ENCODE results near the gene CAMTA1. TPM values are rescaled to one million over a fixed set of nuclear protein-coding genes. Genes with fewer than 3 reads are reported as not detected.

CAMTA1 gene
- total RNA-seq, 4 donors from 2014 or later = 57.4 to 88.3 (median 62.1) TPM

GRCh38 chr1:7505094-7505770 lies 720.0 kb downstream of the CAMTA1 start:
- no peaks in the 10 kb centered on the region for H3K27me3 ChIP-seq
- no peaks in the 10 kb centered on the region for H3K36me3 ChIP-seq
- H3K4me3 ChIP-seq = no peak overlapping the region
- H3K4me1 ChIP-seq = no peaks in the 10 kb centered on the region
- H3K9me3 ChIP-seq = no peaks in the 10 kb centered on the region
- no peak overlapping the region for H3K27ac ChIP-seq
- TF ChIP-seq, protein P1, sequence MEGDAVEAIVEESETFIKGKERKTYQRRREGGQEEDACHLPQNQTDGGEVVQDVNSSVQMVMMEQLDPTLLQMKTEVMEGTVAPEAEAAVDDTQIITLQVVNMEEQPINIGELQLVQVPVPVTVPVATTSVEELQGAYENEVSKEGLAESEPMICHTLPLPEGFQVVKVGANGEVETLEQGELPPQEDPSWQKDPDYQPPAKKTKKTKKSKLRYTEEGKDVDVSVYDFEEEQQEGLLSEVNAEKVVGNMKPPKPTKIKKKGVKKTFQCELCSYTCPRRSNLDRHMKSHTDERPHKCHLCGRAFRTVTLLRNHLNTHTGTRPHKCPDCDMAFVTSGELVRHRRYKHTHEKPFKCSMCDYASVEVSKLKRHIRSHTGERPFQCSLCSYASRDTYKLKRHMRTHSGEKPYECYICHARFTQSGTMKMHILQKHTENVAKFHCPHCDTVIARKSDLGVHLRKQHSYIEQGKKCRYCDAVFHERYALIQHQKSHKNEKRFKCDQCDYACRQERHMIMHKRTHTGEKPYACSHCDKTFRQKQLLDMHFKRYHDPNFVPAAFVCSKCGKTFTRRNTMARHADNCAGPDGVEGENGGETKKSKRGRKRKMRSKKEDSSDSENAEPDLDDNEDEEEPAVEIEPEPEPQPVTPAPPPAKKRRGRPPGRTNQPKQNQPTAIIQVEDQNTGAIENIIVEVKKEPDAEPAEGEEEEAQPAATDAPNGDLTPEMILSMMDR (IDR thresholded peaks at IDR 0.05) = no peak
- TF ChIP-seq POLR2A (IDR thresholded peaks at IDR 0.05) = no peak
- no peak for DNase-seq

DNA sequence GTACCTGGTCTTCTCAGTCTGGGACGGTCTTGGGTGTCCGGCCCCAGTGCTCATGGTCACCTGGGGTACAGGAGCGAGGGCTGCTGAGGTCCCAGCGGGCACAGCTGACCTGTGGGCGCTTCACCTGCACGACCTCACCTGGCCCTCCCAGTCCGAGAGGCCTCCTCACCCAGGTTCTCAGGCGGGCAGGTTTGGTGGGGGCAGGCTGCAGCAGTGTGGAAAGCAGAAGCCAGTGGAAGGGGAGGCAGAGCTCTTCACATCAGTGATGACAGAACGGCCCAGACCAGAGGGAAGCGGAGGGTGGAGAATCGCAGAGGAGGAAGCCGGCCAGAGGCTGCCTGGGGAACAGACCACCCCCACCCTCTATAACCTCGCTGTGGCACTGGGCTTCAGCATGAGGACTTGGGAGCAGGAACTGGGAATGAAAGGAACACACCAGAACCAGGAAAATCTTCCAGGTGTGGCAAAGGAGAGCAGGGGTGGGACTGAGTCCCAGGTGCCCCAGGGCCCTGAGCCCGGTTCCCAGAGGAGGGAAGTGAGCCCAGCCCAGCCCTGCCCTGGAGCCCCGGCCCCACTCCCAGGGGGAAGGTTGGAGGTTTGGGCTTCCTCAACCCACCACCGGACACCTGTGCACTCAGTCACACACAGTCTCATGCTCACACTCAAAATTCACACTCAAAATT lies 720.7 kb downstream of the CAMTA1 start:
- Histone ChIP-seq H3K4me3 (no peak overlapping the region), H3K27ac (no peak overlapping the region), H3K4me1 (no peaks in the 10 kb centered on the region), H3K9me3 (no peaks in the 10 kb centered on the region), H3K36me3 (no peaks in the 10 kb centered on the region), H3K27me3 (no peaks in the 10 kb centered on the region)
- DNase-seq = no peak
- TF ChIP-seq POLR2A (IDR thresholded peaks at IDR 0.05) = no peak
- TF ChIP-seq, protein P1 (IDR thresholded peaks at IDR 0.05) = no peak

- Histone ChIP-seq H3K27me3 (no peaks in the 10 kb centered on the region), H3K36me3 (no peaks in the 10 kb centered on the region), H3K4me1 (no peaks in the 10 kb centered on the region), H3K9me3 (no peaks in the 10 kb centered on the region), H3K27ac (no peak overlapping the region), H3K4me3 (no peak overlapping the region)
- DNase-seq = no peak
- TF ChIP-seq, protein P1 (IDR thresholded peaks at IDR 0.05) = no peak
- no peak for TF ChIP-seq POLR2A (IDR thresholded peaks at IDR 0.05)
Measured at GRCh38 chr1:7506454-7507284, 721.4 kb downstream of the CAMTA1 start.

DNA sequence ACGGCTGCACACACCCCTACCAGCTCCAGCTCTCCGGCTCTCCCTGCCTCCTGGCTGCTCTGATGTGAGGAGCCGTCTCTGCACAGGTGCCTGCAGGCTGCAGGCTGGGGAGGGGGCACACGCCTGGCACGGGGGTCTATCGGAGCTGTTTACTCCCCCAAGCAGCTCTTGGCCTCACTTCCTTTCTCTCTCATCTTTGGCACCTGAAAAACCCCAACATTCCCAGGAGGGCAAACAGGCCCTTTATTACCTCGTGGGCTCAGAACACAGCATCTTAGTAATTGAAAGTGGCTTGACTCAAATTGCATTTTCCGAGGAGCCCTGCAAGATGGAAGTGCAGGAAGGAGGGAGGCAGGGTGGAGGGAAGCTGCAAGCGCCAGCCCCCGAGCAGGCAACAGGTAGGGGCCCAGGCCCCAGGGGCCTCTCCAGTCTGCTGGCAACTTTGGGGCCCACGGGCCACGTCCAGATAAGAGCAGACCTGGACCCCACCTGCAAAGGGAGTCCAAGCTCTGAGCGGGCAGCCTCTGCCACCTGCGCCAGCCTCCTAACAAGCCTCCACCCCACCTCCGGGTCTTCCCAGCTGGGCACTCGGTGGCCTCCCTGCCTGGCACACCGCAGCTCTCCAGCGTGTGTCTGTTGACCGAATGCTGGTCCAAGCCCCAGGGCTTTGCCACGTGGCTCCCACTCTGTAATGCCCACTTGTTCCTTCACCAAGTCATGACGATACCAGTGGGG lies 722.2 kb downstream of the CAMTA1 start:
- TF ChIP-seq, protein P1 (IDR thresholded peaks at IDR 0.05) = no peak
- TF ChIP-seq POLR2A (IDR thresholded peaks at IDR 0.05) = no peak
- Histone ChIP-seq H3K27me3 (no peaks in the 10 kb centered on the region), H3K27ac (no peak overlapping the region), H3K9me3 (no peaks in the 10 kb centered on the region), H3K4me3 (no peak overlapping the region), H3K4me1 (no peaks in the 10 kb centered on the region), H3K36me3 (no peaks in the 10 kb centered on the region)
- no peak for DNase-seq
